Right lobe of liver (tissue), 4 donors: ENCODE results near the gene SLC25A15.

ENCODE experiments used
- POLR2A ChIP-seq: fragments of 450-650 bp; IDR thresholded peaks from one replicate; pipeline ENCODE4 v1.6.1; 2017; ENCODE audit warnings: antibody characterized with exemption, mild to moderate bottlenecking
- TF ChIP-seq, protein P1 (sequence below), 4 donors: fragments of 200-600 bp in 3 of 4; fragments of 450-650 bp in 1 of 4; IDR thresholded peaks; one replicate each; pipeline versions ENCODE4 v1.5.1 to v1.8.0; 2016 to 2022; ENCODE audit warnings: antibody characterized with exemption in 4 of 4, mild to moderate bottlenecking in 2 of 4
- donor health status: DM: no; HTN: no; CAD: no.
- donor health status: DM: no; HTN: no; CAD: no.
- donor health status: DM: no; HTN: yes; CAD: no.

DNA sequence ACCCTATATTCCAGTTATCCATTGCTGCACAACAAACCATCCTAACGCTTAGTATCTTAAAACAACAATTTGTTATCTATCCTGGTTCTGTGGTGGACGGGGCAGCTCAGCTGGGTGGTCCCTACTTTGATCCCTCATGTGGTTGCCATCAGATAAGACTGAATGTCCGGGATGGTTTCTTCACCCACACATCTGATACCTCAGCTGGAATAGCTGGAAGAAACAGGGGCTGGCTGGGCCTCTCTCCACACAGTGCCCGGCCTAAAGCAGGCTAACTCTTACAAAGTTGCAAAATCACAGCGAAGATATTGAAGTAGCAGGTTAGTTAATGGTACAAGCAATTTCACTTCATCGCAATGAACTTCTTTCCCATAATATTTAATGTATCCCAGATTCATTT, 14.7 kb upstream of the SLC25A15 start:
- TF ChIP-seq POLR2A = no peak
- TF ChIP-seq, protein P1, sequence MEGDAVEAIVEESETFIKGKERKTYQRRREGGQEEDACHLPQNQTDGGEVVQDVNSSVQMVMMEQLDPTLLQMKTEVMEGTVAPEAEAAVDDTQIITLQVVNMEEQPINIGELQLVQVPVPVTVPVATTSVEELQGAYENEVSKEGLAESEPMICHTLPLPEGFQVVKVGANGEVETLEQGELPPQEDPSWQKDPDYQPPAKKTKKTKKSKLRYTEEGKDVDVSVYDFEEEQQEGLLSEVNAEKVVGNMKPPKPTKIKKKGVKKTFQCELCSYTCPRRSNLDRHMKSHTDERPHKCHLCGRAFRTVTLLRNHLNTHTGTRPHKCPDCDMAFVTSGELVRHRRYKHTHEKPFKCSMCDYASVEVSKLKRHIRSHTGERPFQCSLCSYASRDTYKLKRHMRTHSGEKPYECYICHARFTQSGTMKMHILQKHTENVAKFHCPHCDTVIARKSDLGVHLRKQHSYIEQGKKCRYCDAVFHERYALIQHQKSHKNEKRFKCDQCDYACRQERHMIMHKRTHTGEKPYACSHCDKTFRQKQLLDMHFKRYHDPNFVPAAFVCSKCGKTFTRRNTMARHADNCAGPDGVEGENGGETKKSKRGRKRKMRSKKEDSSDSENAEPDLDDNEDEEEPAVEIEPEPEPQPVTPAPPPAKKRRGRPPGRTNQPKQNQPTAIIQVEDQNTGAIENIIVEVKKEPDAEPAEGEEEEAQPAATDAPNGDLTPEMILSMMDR (IDR thresholded peaks at IDR 0.05) = no peak
